BE2C (cell line): ENCODE data around the gene HOXC4.

ENCODE experiments used
- DNase-seq: peaks from one replicate; pipeline ENCODE4 v3.0.0-alpha.2; 2020
- H3K27me3 ChIP-seq: fragments of 250-450 bp; sonication (Bioruptor Pico); 2 replicates; pipeline ENCODE4 v1.5.1; 2020; ENCODE audit warnings: mild to moderate bottlenecking
- H3K36me3 ChIP-seq: fragments of 250-450 bp; sonication (Bioruptor Pico); 2 replicates; pipeline ENCODE4 v1.5.1; 2020; ENCODE audit warnings: mild to moderate bottlenecking
- H3K4me1 ChIP-seq: fragments of 250-450 bp; sonication (Bioruptor Pico); 2 replicates; pipeline ENCODE4 v1.5.1; 2020
- H3K4me3 ChIP-seq: 2 replicates; pipeline ENCODE4 v1.5.1; 2011; ENCODE audit warnings: low read depth, low read length
- H3K9me3 ChIP-seq: fragments of 250-450 bp; sonication (Bioruptor Pico); 2 replicates; pipeline ENCODE4 v1.5.1; 2020
- TF ChIP-seq, protein P1 (sequence below): IDR thresholded peaks from 2 replicates; pipeline ENCODE4 v1.5.1; 2012; ENCODE audit warnings: mild to moderate bottlenecking, low read depth, low read length

HOXC4 gene

DNA sequence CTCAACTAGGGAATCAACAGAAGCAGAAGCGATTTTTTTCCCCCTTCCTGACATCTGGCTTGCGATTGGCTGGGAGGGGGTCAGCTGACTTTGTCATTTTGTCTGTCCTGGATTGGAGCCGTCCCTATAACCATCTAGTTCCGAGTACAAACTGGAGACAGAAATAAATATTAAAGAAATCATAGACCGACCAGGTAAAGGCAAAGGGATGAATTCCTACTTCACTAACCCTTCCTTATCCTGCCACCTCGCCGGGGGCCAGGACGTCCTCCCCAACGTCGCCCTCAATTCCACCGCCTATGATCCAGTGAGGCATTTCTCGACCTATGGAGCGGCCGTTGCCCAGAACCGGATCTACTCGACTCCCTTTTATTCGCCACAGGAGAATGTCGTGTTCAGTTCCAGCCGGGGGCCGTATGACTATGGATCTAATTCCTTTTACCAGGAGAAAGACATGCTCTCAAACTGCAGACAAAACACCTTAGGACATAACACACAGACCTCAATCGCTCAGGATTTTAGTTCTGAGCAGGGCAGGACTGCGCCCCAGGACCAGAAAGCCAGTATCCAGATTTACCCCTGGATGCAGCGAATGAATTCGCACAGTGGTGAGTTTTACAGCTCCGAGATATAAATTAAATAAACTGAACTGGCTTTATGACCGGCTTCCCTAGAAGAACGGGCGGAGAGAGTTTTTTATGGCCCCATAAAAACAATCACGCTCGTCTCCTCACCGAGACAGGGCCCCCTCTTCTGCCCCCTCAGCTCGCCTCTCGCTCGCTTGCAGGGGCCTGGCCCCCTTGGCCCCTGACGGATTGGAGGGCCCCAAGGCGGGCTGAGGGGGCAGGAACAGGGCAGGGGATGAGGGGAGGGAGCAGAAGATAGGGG is 25.1 kb upstream of the HOXC4 start, which contains the start of gene HOXC6:
HOXC6 (plus strand) TSS at position 127 of the 888 bp plus-strand sequence; CDS start at position 209, 82 bp downstream.
- peak; percentile 72 for DNase-seq

DNA sequence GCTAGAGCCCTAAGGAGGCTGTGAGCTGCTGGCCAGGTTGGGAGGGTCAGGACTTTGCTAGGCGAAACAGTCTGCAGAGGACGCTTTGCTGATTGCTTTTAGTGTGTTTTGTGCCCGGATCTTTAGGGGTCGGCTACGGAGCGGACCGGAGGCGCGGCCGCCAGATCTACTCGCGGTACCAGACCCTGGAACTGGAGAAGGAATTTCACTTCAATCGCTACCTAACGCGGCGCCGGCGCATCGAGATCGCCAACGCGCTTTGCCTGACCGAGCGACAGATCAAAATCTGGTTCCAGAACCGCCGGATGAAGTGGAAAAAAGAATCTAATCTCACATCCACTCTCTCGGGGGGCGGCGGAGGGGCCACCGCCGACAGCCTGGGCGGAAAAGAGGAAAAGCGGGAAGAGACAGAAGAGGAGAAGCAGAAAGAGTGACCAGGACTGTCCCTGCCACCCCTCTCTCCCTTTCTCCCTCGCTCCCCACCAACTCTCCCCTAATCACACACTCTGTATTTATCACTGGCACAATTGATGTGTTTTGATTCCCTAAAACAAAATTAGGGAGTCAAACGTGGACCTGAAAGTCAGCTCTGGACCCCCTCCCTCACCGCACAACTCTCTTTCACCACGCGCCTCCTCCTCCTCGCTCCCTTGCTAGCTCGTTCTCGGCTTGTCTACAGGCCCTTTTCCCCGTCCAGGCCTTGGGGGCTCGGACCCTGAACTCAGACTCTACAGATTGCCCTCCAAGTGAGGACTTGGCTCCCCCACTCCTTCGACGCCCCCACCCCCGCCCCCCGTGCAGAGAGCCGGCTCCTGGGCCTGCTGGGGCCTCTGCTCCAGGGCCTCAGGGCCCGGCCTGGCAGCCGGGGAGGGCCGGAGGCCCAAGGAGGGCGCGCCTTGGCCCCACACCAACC is 23.9 kb upstream of the HOXC4 start:
- Histone ChIP-seq H3K9me3 (no peaks in the 10 kb centered on the region), H3K27me3 (no peaks in the 10 kb centered on the region), H3K36me3 (no peaks in the 10 kb centered on the region), H3K4me1 (peaks cover 9% of the 10 kb centered on the region), H3K4me3 (peak overlapping the region; percentile 83)
- DNase-seq: no peak
- TF ChIP-seq, protein P1, sequence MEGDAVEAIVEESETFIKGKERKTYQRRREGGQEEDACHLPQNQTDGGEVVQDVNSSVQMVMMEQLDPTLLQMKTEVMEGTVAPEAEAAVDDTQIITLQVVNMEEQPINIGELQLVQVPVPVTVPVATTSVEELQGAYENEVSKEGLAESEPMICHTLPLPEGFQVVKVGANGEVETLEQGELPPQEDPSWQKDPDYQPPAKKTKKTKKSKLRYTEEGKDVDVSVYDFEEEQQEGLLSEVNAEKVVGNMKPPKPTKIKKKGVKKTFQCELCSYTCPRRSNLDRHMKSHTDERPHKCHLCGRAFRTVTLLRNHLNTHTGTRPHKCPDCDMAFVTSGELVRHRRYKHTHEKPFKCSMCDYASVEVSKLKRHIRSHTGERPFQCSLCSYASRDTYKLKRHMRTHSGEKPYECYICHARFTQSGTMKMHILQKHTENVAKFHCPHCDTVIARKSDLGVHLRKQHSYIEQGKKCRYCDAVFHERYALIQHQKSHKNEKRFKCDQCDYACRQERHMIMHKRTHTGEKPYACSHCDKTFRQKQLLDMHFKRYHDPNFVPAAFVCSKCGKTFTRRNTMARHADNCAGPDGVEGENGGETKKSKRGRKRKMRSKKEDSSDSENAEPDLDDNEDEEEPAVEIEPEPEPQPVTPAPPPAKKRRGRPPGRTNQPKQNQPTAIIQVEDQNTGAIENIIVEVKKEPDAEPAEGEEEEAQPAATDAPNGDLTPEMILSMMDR: no peak

More for the DNA sequence above, 25.1 kb upstream of the HOXC4 start, which contains the start of gene HOXC6:
- H3K9me3 ChIP-seq: no peaks in the 10 kb centered on the region
- H3K27me3 ChIP-seq: no peaks in the 10 kb centered on the region
- H3K4me3 ChIP-seq: peak within 1 kb of the TSS; percentile 83
- H3K4me1 ChIP-seq: peaks cover 16% of the 10 kb centered on the region
- TF ChIP-seq, protein P1: no peak
- no peaks in the 10 kb centered on the region for H3K36me3 ChIP-seq

GRCh38 chr12:54030442-54030801 is 23.2 kb upstream of the HOXC4 start:
- H3K4me3 ChIP-seq: no peak overlapping the region
- DNase-seq: no peak
- TF ChIP-seq, protein P1: no peak
- no peaks in the 10 kb centered on the region for H3K9me3 ChIP-seq
- H3K4me1 ChIP-seq: peaks cover 13% of the 10 kb centered on the region
- H3K36me3 ChIP-seq: no peaks in the 10 kb centered on the region
- no peaks in the 10 kb centered on the region for H3K27me3 ChIP-seq

GRCh38 chr12:54030889-54031471 is 22.7 kb upstream of the HOXC4 start:
- TF ChIP-seq, protein P1: no peak
- no peaks in the 10 kb centered on the region for H3K27me3 ChIP-seq
- no peaks in the 10 kb centered on the region for H3K36me3 ChIP-seq
- no peaks in the 10 kb centered on the region for H3K9me3 ChIP-seq
- no peak for DNase-seq
- H3K4me3 ChIP-seq: no peak overlapping the region
- peaks cover 16% of the 10 kb centered on the region for H3K4me1 ChIP-seq

- Histone ChIP-seq H3K36me3 (no peaks in the 10 kb centered on the region), H3K4me3 (no peak overlapping the region), H3K9me3 (no peaks in the 10 kb centered on the region), H3K27me3 (no peaks in the 10 kb centered on the region), H3K4me1 (peaks cover 18% of the 10 kb centered on the region)
- no peak for DNase-seq
- TF ChIP-seq, protein P1: no peak
Measured at GRCh38 chr12:54031480-54031879, 22.2 kb upstream of the HOXC4 start.
